HCT116 (cell line): ENCODE data around the gene DDX23.

Experiments used
- EGR1 ChIP-seq: IDR thresholded peaks from 2 replicates; pipeline ENCODE4 v1.6.1; 2012; ENCODE audit warnings: low read depth
- EZH2phosphoT487 ChIP-seq: fragments of 200-600 bp; IDR thresholded peaks from 2 replicates; pipeline ENCODE4 v1.6.1; 2018; ENCODE audit warnings: antibody characterized with exemption, borderline replicate concordance
- SIN3A ChIP-seq: IDR thresholded peaks from 2 replicates; pipeline ENCODE4 v1.6.1; 2012; ENCODE audit warnings: low read depth
- TF ChIP-seq, protein P1 (sequence below): IDR thresholded peaks from 2 replicates; pipeline ENCODE4 v1.6.1; 2012

DNA sequence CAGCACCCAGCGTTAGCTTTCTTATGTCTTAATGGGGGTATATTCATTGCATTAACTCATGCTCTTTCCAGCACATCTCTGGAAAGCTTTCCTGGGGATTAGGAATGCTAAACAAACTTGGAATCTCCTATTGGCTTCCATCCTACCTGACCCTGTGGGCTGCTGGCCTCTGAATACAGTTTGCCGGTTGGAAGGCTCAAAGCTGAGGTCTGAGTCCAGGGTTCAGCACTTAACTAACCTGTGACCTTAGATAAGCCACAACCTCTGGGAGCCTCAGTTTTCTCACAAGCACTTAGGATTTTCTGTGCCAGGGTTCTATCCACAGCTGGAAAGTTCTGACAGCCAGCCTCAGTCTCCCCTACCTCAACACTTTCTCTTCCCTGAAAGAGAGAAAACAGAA lies 26.6 kb upstream of the DDX23 start:
- TF ChIP-seq, protein P1, sequence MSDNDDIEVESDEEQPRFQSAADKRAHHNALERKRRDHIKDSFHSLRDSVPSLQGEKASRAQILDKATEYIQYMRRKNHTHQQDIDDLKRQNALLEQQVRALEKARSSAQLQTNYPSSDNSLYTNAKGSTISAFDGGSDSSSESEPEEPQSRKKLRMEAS = no peak
- no peak for TF ChIP-seq EGR1
- no peak for TF ChIP-seq SIN3A
- no peak for TF ChIP-seq EZH2phosphoT487
